HepG2 (cell line): ENCODE data around the gene MYO5A. TPM values are rescaled to one million over a fixed set of nuclear protein-coding genes. Genes with fewer than 3 reads are reported as not detected.

Experiments used
- ATAC-seq: fragments of 200-7000 bp; cut with Tn5 transposase; 3 replicates; pipeline ENCODE4 v1.9.1; 2020; ENCODE audit warnings: mild to moderate bottlenecking, moderate library complexity
- BruUV-seq: library from RNA; stranded (reverse); fragments of 400-500 nt; replicated peaks from 2 replicates; lab custom pipeline; 2021; lab: Mats Ljungman, UMichigan
- CTCF ChIA-PET: fragments of 300-600 bp; formaldehyde crosslinking; extraction: SDS; loops from one replicate; lab custom pipeline; 2021; ENCODE audit warnings: low total read pairs, inconsistent platforms, low intra/inter-chr PET ratio; lab: Yijun Ruan, JAX
- POLR2A ChIA-PET: fragments of 350-600 bp; sonication (Branson Sonifier 250); formaldehyde crosslinking; loops from one replicate; lab custom pipeline; 2020; ENCODE audit warnings: antibody characterized with exemption, inconsistent platforms; lab: Yijun Ruan, JAX
- DNase-seq: peaks from one replicate; pipeline ENCODE4 v3.0.0-alpha.2; 2015; ENCODE audit warnings: low spot score
- FAIRE-seq: peaks from 3 replicates; lab custom pipeline; 2011; peaks lifted over from hg19 to GRCh38; lab: Jason Lieb, UNC
- H2AFZ ChIP-seq: one replicate; pipeline ENCODE4 v1.6.1; 2011; ENCODE audit warnings: low read length, inconsistent platforms
- H3K27ac ChIP-seq: fragments of 300-600 bp; 3 replicates; pipeline ENCODE4 v1.8.0; 2011; ENCODE audit warnings: mixed run types, mild to moderate bottlenecking, mixed read lengths, low read length, inconsistent platforms; ENCODE audit not compliant: insufficient read depth; ENCODE audit errors: extremely low read length
- H3K27me3 ChIP-seq, 2 experiments: fragments of 200-600 bp in 1 of 2; 2 replicates in 1 of 2; 3 replicates in 1 of 2; pipeline versions ENCODE4 v1.6.0 to v1.8.0; 2011; ENCODE audit warnings: low read length in 2 of 2, mild to moderate bottlenecking in 2 of 2, moderate library complexity in 2 of 2, inconsistent platforms in 1 of 2; ENCODE audit not compliant: insufficient read depth in 2 of 2, control insufficient read depth in 1 of 2
- H3K36me3 ChIP-seq, 2 experiments: fragments of 200-600 bp in 1 of 2; replicated peaks in 1 of 2; 2 replicates in 1 of 2; 3 replicates in 1 of 2; pipeline versions ENCODE4 v1.5.1 to v1.8.0; 2011; ENCODE audit warnings: low read length in 2 of 2, inconsistent platforms in 1 of 2; ENCODE audit not compliant: insufficient read depth in 2 of 2, control insufficient read depth in 1 of 2
- H3K4me1 ChIP-seq: 2 replicates; pipeline ENCODE4 v1.5.1; 2012; ENCODE audit warnings: low read length, inconsistent platforms; ENCODE audit not compliant: insufficient read depth
- H3K4me2 ChIP-seq: 2 replicates; pipeline ENCODE4 v1.6.0; 2011; ENCODE audit warnings: low read depth, low read length, inconsistent platforms
- H3K4me3 ChIP-seq, 3 experiments: fragments of 200-600 bp in 1 of 3; sonication (generic), shearing (Covaris generic) in 1 of 3; replicated peaks in 1 of 3; 2 replicates each; pipeline ENCODE4 v1.5.1; 2011 to 2016; ENCODE audit warnings: low read length in 3 of 3, inconsistent platforms in 2 of 3, low read depth in 2 of 3, mild to moderate bottlenecking in 2 of 3, control low read depth in 1 of 3, mixed read lengths in 1 of 3; ENCODE audit not compliant: insufficient read depth in 1 of 3
- H3K79me2 ChIP-seq: one replicate; pipeline ENCODE4 v1.6.1; 2011; ENCODE audit warnings: low read length, inconsistent platforms; ENCODE audit not compliant: insufficient read depth
- H3K9ac ChIP-seq: 2 replicates; pipeline ENCODE4 v1.6.0; 2011; ENCODE audit warnings: mild to moderate bottlenecking, low read depth, low read length, inconsistent platforms; ENCODE audit not compliant: insufficient read depth
- H3K9me3 ChIP-seq: 2 replicates; pipeline ENCODE4 v1.5.1; 2012; ENCODE audit warnings: mild to moderate bottlenecking, low read length
- H4K20me1 ChIP-seq: 2 replicates; pipeline ENCODE4 v1.6.0; 2011; ENCODE audit warnings: inconsistent platforms, mild to moderate bottlenecking, low read length, moderate library complexity; ENCODE audit not compliant: insufficient read depth
- EHMT2 ChIP-seq: fragments of 200-600 bp; sonication (generic); IDR thresholded peaks from 2 replicates; pipeline ENCODE4 v1.7.0; 2017; ENCODE audit warnings: antibody characterized with exemption, low read depth, low read length, borderline replicate concordance
- FOXP4 ChIP-seq: sonication (generic); formaldehyde crosslinking; IDR thresholded peaks from 2 replicates; pipeline ENCODE4 v1.4.0; 2020; ENCODE audit warnings: missing genetic modification reagents
- JUND ChIP-seq: sonication (generic); formaldehyde crosslinking; IDR thresholded peaks from 2 replicates; pipeline ENCODE4 v1.8.0; 2022; ENCODE audit warnings: mild to moderate bottlenecking, missing genetic modification reagents
- LRRFIP1 ChIP-seq: sonication (generic); formaldehyde crosslinking; conservative IDR thresholded peaks from 2 replicates; pipeline ENCODE4 v1.4.0; 2020; ENCODE audit warnings: missing genetic modification reagents
- MEIS1 ChIP-seq: sonication (generic); formaldehyde crosslinking; IDR thresholded peaks from 2 replicates; pipeline ENCODE4 v1.9.0; 2021; ENCODE audit warnings: mild to moderate bottlenecking, missing genetic modification reagents, moderate library complexity, borderline replicate concordance
- MEIS2 ChIP-seq: sonication (generic); formaldehyde crosslinking; IDR thresholded peaks from 2 replicates; pipeline ENCODE4 v1.9.0; 2021; ENCODE audit warnings: mild to moderate bottlenecking, missing genetic modification reagents
- MLX ChIP-seq: IDR thresholded peaks from 2 replicates; pipeline ENCODE4 v1.6.1; 2016
- NR1H2 ChIP-seq: sonication (generic); formaldehyde crosslinking; IDR thresholded peaks from 2 replicates; pipeline ENCODE4 v1.8.1; 2022; ENCODE audit warnings: low read depth, missing genetic modification reagents, borderline replicate concordance
- NRL ChIP-seq: sonication (generic); formaldehyde crosslinking; IDR thresholded peaks from 2 replicates; pipeline ENCODE4 v1.5.0; 2020; ENCODE audit warnings: missing genetic modification reagents, mild to moderate bottlenecking, moderate library complexity, borderline replicate concordance
- SP140L ChIP-seq: sonication (generic); formaldehyde crosslinking; IDR thresholded peaks from 2 replicates; pipeline ENCODE4 v1.4.0; 2020; ENCODE audit warnings: missing genetic modification reagents, borderline replicate concordance
- SRSF9 ChIP-seq: fragments of 200-400 bp; formaldehyde crosslinking; IDR thresholded peaks from 2 replicates; pipeline ENCODE4 v1.6.1; 2018; ENCODE audit warnings: borderline replicate concordance, mild to moderate bottlenecking, low read depth, low read length; ENCODE audit not compliant: insufficient read depth, poor library complexity, severe bottlenecking
- TBP ChIP-seq: sonication (generic); formaldehyde crosslinking; IDR thresholded peaks from 2 replicates; pipeline ENCODE4 v1.5.0; 2020; ENCODE audit warnings: missing genetic modification reagents
- THRA ChIP-seq: sonication (generic); formaldehyde crosslinking; IDR thresholded peaks from 2 replicates; pipeline ENCODE4 v1.4.0; 2020; ENCODE audit warnings: missing genetic modification reagents, borderline replicate concordance
- YEATS4 ChIP-seq: sonication (generic); formaldehyde crosslinking; IDR thresholded peaks from 2 replicates; pipeline ENCODE4 v1.4.0; 2020; ENCODE audit warnings: missing genetic modification reagents, borderline replicate concordance
- ZFP41 ChIP-seq: sonication (generic); formaldehyde crosslinking; IDR thresholded peaks from 2 replicates; pipeline ENCODE4 v1.4.0; 2020; ENCODE audit warnings: mild to moderate bottlenecking, missing genetic modification reagents, borderline replicate concordance
- ZKSCAN1 ChIP-seq: fragments of 150-350 bp; IDR thresholded peaks from 2 replicates; pipeline ENCODE4 v1.6.1; 2014; ENCODE audit warnings: low read length
- in situ Hi-C: cut with HindIII; loops from 2 replicates; pipeline ENCODE4 v1.10.0; 2017; ENCODE audit warnings: low pct_unique_long_range_greater_than_20kb; ENCODE audit not compliant: extremely low pct_ligation_motif_present
- intact Hi-C: fragments of 100-400 bp; cut with micrococcal nuclease; formaldehyde crosslinking; loops from one replicate; pipeline ENCODE4 v1.10.0; 2022; ENCODE audit not compliant: unreplicated experiment
- polyA plus RNA-seq, 8 experiments: library from polyadenylated mRNA; depleted of rRNA in 3 of 8; stranded (reverse) in 7 of 8; unstranded in 1 of 8; fragments of >200 nt; fragmentation: Illumina TruSeq in 4 of 8; extraction: Trizol in 4 of 8; gene quantifications; 2 replicates each; pipeline versions ENCODE4 v1.2.1 to v1.2.3, GENCODE V29; 2011 to 2016; ENCODE audit warnings: low read depth in 4 of 8, missing spikeins in 1 of 8, mixed read lengths in 1 of 8; ENCODE audit not compliant: insufficient read depth in 1 of 8
- total RNA-seq, 5 experiments: library from RNA; depleted of rRNA; stranded (reverse); fragments of >200 nt; fragmentation: Illumina TruSeq; extraction: Trizol; gene quantifications; 2 replicates each; pipeline ENCODE4 v1.2.3, GENCODE V29; 2016; ENCODE audit warnings: low read depth in 1 of 5

The MYO5A gene
- total and polyA plus RNA-seq, 2 of the 13 experiments (the other 11 are each of a cell fraction or from before 2014, with no cell fraction given) = 2.8 to 4.8 TPM

- TF ChIP-seq LRRFIP1 (CRISPR knock-in tag) (no peak), EHMT2 (no peak), MEIS1 (CRISPR knock-in tag) (no peak), TBP (CRISPR knock-in tag) (no peak)
These were observed 32.5 kb downstream of the MYO5A start (continued) for GRCh38 chr15:52496175-52496574.

GRCh38 chr15:52495125-52495524, 33.6 kb downstream of the MYO5A start:
- Histone ChIP-seq H3K36me3 (no peaks in the 10 kb centered on the region), H3K27ac (no peak overlapping the region)
- in situ Hi-C loops = no loop called here
- no TSS peak for BruUV-seq
- TF ChIP-seq FOXP4 (no peak), SRSF9 (no peak), ZKSCAN1 (no peak), NR1H2 (CRISPR knock-in tag) (no peak), ZFP41 (CRISPR knock-in tag) (no peak), MEIS2 (CRISPR knock-in tag) (no peak), YEATS4 (CRISPR knock-in tag) (no peak), MLX (CRISPR knock-in tag) (no peak), THRA (CRISPR knock-in tag) (no peak), NRL (no peak), JUND (no peak), SP140L (CRISPR knock-in tag) (no peak)
- TF ChIP-seq, all 625 proteins: peak for 0
- Histone ChIP-seq H3K4me3 (no peak overlapping the region), H3K9ac (no peak overlapping the region), H3K4me1 (no peaks in the 10 kb centered on the region), H4K20me1 (no peaks in the 10 kb centered on the region), H3K9me3 (no peaks in the 10 kb centered on the region), H2AFZ (no peak overlapping the region), H3K79me2 (no peaks in the 10 kb centered on the region), H3K27me3 (no peaks in the 10 kb centered on the region), H3K4me2 (no peak overlapping the region)
- ChIA-PET CTCF (no interaction called here), POLR2A (no interaction called here)
- ATAC-seq (no peak), FAIRE-seq (no peak), DNase-seq (no peak)
- intact Hi-C loops = no loop called here
